Lower lobe of right lung (tissue), 2 donors: ENCODE data around the gene PAQR3. TPM values are rescaled to one million over a fixed set of nuclear protein-coding genes. Genes with fewer than 3 reads are reported as not detected.
A peak's percentile ranks its signal among the peaks of the same experiment; 100 is the strongest.

Experiments
- ATAC-seq, 2 donors: fragments of 200-7000 bp; cut with Tn5 transposase; one replicate each; pipeline ENCODE4 v1.9.1; 2020 to 2022; ENCODE audit warnings: mild to moderate bottlenecking in 2 of 2, moderate library complexity in 2 of 2
- DNase-seq: peaks from one replicate; pipeline ENCODE4 v3.0.0-alpha.2; 2020
- H3K27ac ChIP-seq: fragments of 200-600 bp; one replicate; pipeline ENCODE4 v1.8.0; 2022
- H3K27me3 ChIP-seq: fragments of 200-600 bp; one replicate; pipeline ENCODE4 v1.8.0; 2022; ENCODE audit warnings: low read depth
- H3K36me3 ChIP-seq: fragments of 200-600 bp; one replicate; pipeline ENCODE4 v1.8.0; 2022; ENCODE audit warnings: mild to moderate bottlenecking
- H3K4me1 ChIP-seq: fragments of 200-600 bp; one replicate; pipeline ENCODE4 v1.8.0; 2022
- H3K4me3 ChIP-seq: fragments of 200-600 bp; one replicate; pipeline ENCODE4 v1.8.0; 2022; ENCODE audit warnings: mild to moderate bottlenecking
- H3K9me3 ChIP-seq: fragments of 200-600 bp; one replicate; pipeline ENCODE4 v1.8.0; 2022
- intact Hi-C: fragments of 100-400 bp; cut with DNase I; formaldehyde crosslinking; loops from one replicate; pipeline ENCODE4 v1.11.0; 2022
- total RNA-seq: library from RNA; stranded (reverse); fragmentation: NEBNext Ultra II Directional; extraction: Animal tissue kit (Norgen Biotek cat#: 25700); gene quantifications from one replicate; pipeline ENCODE4 v1.2.1, GENCODE V29; 2021
- TF ChIP-seq, protein P1 (sequence below): fragments of 200-600 bp; IDR thresholded peaks from one replicate; pipeline ENCODE4 v1.8.0; 2022; ENCODE audit warnings: antibody characterized with exemption, mild to moderate bottlenecking
- donor health status: DM: no; HTN: yes; CAD: no; lungs with severe emphysema.

PAQR3 gene
- total RNA-seq, 1 donor from 2014 or later: 7.7 TPM

DNA sequence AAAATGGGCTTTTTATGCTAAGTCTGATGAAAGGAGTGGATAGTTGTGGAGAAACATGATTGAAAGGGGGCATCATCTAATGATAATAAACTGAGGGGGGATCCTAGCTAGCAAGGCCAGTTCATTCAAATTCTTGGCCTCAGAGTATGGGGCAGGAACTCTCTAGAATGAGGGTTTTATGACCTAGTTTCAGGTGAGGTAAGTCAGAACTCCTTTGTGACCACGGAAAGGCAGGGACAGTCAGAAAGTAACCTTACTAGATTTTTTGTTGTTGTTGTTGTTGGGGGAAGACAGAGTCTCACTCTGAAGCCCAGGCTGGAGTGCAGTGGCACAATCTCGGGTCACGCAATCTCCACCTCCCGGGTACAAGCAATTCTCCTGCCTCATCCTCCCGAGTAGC, 1.5 kb upstream of the PAQR3 start:
- DNase-seq (no peak), ATAC-seq (no peak)
- H3K27me3 ChIP-seq: no peaks in the 10 kb centered on the region
- TF ChIP-seq, protein P1, sequence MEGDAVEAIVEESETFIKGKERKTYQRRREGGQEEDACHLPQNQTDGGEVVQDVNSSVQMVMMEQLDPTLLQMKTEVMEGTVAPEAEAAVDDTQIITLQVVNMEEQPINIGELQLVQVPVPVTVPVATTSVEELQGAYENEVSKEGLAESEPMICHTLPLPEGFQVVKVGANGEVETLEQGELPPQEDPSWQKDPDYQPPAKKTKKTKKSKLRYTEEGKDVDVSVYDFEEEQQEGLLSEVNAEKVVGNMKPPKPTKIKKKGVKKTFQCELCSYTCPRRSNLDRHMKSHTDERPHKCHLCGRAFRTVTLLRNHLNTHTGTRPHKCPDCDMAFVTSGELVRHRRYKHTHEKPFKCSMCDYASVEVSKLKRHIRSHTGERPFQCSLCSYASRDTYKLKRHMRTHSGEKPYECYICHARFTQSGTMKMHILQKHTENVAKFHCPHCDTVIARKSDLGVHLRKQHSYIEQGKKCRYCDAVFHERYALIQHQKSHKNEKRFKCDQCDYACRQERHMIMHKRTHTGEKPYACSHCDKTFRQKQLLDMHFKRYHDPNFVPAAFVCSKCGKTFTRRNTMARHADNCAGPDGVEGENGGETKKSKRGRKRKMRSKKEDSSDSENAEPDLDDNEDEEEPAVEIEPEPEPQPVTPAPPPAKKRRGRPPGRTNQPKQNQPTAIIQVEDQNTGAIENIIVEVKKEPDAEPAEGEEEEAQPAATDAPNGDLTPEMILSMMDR: no peak
- H3K36me3 ChIP-seq: no peaks in the 10 kb centered on the region
- intact Hi-C loops: no loop called here
- H3K4me3 ChIP-seq: no peak overlapping the region
- no peak overlapping the region for H3K27ac ChIP-seq
- H3K4me1 ChIP-seq: peaks cover 21% of the 10 kb centered on the region
- H3K9me3 ChIP-seq: no peaks in the 10 kb centered on the region

DNA sequence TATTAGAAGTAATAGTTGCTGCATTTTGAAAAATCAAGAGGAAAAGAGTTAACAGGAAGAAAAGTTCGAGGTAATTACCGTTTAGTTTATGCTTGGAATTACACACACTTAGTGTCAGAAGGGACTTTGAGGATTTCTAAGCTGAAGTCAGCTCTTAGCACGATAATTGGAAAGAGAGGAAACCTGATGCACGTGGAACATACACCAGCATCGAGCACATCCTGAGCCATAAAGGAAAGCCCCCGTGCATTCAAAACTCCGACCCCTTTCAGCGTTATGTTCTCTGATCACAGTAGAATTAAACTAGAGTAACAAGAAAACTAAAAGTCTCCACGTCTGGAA, 400 bp upstream of the PAQR3 start:
- DNase-seq (no peak), ATAC-seq (no peak)
- Histone ChIP-seq H3K9me3 (no peaks in the 10 kb centered on the region), H3K27me3 (no peaks in the 10 kb centered on the region), H3K36me3 (no peaks in the 10 kb centered on the region), H3K4me1 (peaks cover 21% of the 10 kb centered on the region), H3K27ac (peak overlapping the region; percentile 32), H3K4me3 (peak overlapping the region; percentile 84)
- intact Hi-C loops: no loop called here
- TF ChIP-seq, protein P1: no peak

DNA sequence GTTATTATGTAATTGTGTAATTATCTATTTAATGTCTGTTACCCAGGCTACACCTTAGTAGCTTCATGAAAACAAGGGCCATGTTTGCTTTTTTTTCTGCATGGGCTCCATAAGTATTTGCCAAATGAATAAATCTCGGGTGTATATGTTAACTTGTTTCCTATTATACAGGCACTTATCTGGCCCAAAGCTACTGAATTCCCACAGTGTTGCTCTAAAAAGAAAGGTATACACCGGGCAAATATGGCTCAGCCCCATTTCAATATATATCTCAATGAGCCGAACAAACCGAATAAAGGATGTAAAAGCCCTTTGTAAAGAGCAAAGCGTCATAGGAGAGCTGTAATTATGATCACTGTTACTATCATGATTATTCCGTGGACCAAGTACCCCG, 767 bp downstream of the PAQR3 start:
- TF ChIP-seq, protein P1: no peak
- DNase-seq (no peak), ATAC-seq (no peak)
- H3K4me1 ChIP-seq: peaks cover 21% of the 10 kb centered on the region
- no peaks in the 10 kb centered on the region for H3K27me3 ChIP-seq
- H3K9me3 ChIP-seq: no peaks in the 10 kb centered on the region
- intact Hi-C loops: no loop called here
- peak overlapping the region; percentile 78 for H3K27ac ChIP-seq
- H3K36me3 ChIP-seq: no peaks in the 10 kb centered on the region
- H3K4me3 ChIP-seq: peak overlapping the region; percentile 84

DNA sequence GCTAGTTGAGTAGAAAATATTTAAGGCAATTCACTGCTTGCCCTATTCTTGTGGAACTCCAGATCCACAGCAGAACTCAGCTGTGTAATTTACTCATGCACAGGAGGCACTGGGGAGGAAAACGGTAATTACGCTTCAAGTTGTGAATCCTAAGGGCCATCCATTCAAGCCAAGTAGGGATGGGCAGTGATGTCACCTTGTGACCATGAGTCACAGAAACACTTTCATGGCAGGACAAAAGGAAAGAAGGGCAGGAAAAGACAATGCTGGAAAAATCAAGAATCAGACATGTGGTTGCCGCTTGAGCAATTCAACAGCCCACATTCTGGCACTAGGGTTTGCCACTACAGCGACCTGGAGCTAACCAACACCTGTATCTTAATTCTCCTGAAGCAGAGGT, 1.4 kb downstream of the PAQR3 start:
- DNase-seq (no peak), ATAC-seq (no peak)
- TF ChIP-seq, protein P1: no peak
- Histone ChIP-seq H3K36me3 (no peaks in the 10 kb centered on the region), H3K27ac (no peak overlapping the region), H3K9me3 (no peaks in the 10 kb centered on the region), H3K4me3 (no peak overlapping the region), H3K27me3 (no peaks in the 10 kb centered on the region), H3K4me1 (peaks cover 21% of the 10 kb centered on the region)
- intact Hi-C loops: no loop called here

DNA sequence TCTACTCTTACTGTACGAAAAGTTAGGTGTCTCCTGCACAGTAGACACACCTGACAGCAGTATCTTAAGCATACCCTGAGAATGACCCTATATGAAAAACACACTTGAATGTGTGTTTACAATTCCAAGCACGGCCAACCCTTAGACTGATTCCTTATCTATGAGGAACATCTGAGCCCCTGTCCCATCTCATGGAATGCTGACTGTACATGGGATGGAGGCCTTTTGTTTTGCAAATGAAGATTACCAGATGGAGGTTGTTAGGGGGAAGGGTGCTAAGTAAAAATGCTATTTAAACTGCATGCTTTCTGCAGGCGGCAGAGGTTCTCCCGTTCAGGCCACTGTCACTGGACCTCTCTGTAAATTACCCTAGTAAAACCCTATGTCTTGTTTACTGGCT, 2.2 kb downstream of the PAQR3 start:
- intact Hi-C loops: no loop called here
- peaks cover 21% of the 10 kb centered on the region for H3K4me1 ChIP-seq
- H3K27ac ChIP-seq: no peak overlapping the region
- no peaks in the 10 kb centered on the region for H3K36me3 ChIP-seq
- no peak for DNase-seq
- TF ChIP-seq, protein P1: no peak
- no peak overlapping the region for H3K4me3 ChIP-seq
- H3K27me3 ChIP-seq: no peaks in the 10 kb centered on the region
- H3K9me3 ChIP-seq: no peaks in the 10 kb centered on the region
- ATAC-seq: no peak
